HG03066 (cell line): Measurements from ENCODE around the gene FGD6.
"Not testable (repeated sequence)": the region's sequence is repeated elsewhere in the genome, so short reads cannot be mapped to it uniquely, and the experiment has no call there.

ENCODE experiments used
- ATAC-seq: cut with Tn5 transposase; IDR thresholded peaks from one replicate; pipeline ENCODE4 v1.9.1; 2021; ENCODE audit warnings: low read depth; ENCODE audit not compliant: unreplicated experiment

FGD6 gene

GRCh38 chr12:95217377-95218149 lies at the start of gene FGD6, which contains the start of gene VEZT:
FGD6 (minus strand) TSS chr12:95217467; CDS start chr12:95217240, 227 bp downstream.
VEZT (plus strand) TSS chr12:95217807; CDS start chr12:95217851, 44 bp downstream.
- ATAC-seq, result peak; percentile 91

GRCh38 chr12:95266254-95266653 lies 49.0 kb upstream of the FGD6 start:
- ATAC-seq, result no peak

- no peak for ATAC-seq
Measured at GRCh38 chr12:95265765-95266164, 48.5 kb upstream of the FGD6 start.

DNA sequence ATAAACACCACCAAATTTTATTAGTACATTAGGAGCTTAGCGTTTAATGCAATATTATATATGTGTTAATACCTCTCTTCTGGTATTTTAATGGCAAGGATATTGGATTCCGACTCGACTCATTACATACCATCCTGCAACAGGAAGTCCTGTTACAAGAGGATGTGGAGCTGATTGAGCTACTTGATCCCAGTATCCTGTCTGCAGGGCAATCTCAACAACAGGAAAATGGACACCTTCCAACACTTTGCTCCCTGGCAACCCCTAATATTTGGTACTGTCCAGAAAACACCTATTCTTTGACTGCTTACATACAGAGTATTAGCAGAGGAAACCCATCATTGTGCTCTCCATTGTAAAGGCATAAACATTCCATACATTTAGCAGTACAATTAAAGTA lies 45.5 kb upstream of the FGD6 start:
- no peak for ATAC-seq

- no peak for ATAC-seq
Measured at GRCh38 chr12:95261109-95261508, 43.8 kb upstream of the FGD6 start.

GRCh38 chr12:95259368-95259767 lies 42.1 kb upstream of the FGD6 start:
- no peak for ATAC-seq

DNA sequence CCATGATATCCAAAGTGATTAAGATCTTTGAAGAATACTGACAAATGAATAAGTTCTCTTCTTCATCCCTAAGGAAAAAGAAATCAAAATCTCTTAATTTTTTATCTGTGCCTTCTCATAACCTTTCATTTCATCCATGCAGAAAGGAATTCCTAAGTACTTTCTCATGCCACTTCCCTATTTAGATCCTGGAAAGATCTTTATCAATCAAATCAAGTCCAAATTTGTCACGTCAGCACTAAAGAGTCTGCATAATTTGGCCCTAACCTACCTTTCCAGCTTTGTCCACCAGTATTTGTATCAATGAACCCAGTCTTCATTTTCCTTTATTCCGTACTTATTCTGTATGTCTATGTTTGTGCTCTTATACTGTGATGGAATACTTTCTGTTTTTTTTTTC lies 41.5 kb upstream of the FGD6 start:
- no peak for ATAC-seq

GRCh38 chr12:95258151-95258550 lies 40.9 kb upstream of the FGD6 start:
- no peak for ATAC-seq

GRCh38 chr12:95257541-95257940 lies 40.3 kb upstream of the FGD6 start:
- no peak for ATAC-seq

DNA sequence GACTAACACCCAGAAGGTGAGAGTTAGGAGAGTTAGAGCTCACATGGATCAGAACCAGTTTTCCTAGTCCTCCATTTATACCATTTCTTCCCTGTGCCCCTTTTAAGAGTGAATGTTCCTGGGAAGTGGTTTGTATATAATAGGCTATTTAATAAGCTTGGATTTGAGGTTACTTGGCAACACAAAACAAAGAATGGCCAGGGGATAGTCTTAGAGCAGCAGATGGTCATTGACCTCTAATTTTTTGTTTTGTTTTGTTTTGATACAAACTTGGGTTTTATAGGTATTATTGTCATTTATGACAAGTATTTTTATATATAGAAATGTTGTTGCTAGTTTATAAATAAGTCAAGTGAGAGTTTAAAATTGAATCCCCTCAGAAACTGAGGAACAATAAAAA lies 36.1 kb upstream of the FGD6 start:
- no peak for ATAC-seq

DNA sequence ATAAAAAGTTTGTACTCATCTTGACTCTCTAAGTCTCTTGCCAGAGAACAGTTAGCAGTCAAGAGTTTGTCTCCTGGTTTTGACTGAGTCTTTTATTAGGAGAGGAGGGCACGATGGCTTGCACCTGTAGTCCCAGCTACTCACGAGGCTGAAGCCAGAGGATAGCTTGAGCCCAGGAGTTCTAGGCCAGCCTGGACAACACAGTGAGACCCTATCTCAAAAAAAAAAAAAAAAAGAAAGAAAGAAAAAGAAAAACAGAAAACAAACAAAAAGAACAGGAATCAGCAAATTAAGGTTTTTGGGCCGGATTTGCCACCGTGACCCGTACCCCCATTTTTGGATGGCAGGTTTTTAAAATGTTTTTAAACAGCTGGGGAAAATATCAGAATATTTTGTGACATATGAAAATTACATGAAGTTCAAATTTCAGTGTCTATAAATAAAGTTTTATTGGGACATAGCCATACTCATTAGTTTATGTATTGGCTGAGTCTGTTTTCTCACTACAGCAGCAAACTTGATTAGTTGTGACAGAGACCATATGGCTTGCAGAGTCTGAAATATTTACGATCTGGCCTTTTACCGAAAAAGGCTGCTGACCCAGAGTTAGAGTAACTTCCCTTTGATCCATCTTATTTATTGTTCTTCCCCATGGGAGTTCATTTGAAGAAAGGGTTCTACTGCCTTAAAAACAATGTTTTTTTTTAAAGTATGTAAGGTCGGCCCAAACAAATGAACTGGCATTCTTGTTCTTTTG lies 31.5 kb upstream of the FGD6 start:
- no peak for ATAC-seq

DNA sequence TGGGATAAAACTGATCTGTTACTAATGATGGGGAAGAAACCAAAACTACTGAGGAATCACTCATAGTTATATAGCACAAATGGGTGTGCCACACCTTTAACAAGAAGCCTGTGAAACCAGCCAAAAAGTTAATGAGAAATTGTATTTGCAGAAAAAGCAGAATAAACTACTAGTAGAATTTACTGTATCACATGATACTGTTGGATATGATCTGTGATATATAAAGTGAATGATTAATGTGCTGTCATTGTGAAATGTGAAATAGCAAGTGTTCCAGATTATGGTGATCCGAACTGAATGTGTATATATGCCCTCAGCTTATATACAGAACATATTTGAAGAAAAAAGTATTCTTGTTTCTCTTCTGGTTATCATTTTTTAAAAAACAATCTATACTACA lies 30.8 kb upstream of the FGD6 start:
- no peak for ATAC-seq

DNA sequence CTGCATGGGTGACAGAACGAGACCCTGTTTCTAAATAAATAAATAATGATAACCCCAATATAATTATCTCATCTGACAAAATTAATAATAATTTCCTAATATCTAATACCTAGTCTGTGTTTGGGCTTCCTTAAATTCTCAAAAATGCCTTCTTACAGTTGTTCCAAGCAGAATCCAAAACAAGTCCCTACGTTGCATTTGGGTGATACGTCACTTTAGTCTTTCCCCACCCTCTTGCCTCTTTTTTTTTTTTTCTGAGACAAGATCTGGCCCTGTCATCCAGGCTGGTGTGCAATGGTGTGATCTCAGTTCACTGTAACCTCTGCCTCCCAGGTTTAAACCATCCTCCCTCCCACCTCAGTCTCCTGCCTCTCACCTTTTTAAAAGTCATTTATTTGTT lies 27.1 kb upstream of the FGD6 start:
- ATAC-seq, result no peak

- no peak for ATAC-seq
Measured at GRCh38 chr12:95243497-95244183, 26.4 kb upstream of the FGD6 start.

- ATAC-seq, result no peak
Measured at GRCh38 chr12:95241761-95242506, 24.7 kb upstream of the FGD6 start.

GRCh38 chr12:95241138-95241537 lies 23.9 kb upstream of the FGD6 start:
- not testable (repeated sequence) for ATAC-seq

DNA sequence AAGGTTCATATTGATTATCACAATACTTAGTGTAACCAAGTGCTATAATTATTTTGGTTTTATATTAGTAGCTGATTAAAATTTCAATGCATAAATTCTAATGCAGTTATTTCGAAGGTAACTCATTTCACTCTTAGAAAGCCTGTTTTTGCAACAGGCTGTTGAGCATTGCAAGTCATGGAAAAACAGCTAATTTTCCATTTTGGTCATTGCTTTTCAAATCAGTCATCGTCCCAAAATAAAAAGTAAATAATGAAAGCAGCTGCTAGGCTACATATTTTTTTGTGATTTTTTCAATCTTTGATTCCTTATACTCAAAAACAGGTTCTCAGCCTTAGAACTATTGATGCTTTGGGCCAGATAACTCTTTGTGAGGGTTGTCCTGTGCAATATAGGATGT lies 23.3 kb upstream of the FGD6 start:
- no peak for ATAC-seq

GRCh38 chr12:95239835-95240234 lies 22.6 kb upstream of the FGD6 start:
- ATAC-seq, result not testable (repeated sequence)

DNA sequence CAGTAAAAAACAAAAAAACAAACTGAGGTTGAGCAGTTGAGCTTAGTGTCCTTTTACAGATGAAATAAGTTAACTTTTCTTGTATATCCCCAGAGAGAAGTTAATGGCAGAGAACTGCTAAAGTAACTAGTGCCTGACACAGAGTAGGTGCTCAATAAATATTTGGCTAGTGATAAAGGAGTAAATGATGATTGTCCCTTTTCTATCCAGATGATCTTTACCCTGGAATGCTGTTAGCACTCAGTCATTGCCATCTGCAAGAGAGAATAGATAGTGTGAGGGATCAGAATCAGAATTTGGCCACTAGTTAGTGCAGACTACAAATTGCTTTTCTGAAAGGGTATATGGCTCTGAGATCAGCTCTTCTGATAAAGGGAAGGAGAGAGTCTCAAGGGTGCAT lies 21.9 kb upstream of the FGD6 start:
- ATAC-seq, result no peak

- ATAC-seq, result no peak
Measured at GRCh38 chr12:95238150-95238549, 20.9 kb upstream of the FGD6 start.

- no peak for ATAC-seq
Measured at GRCh38 chr12:95237315-95237714, 20.0 kb upstream of the FGD6 start.
